Parathyroid adenoma (tissue), 2 donors: ENCODE data around the gene TGFA.

Experiments used
- H2AFZ ChIP-seq: fragments of 300-600 bp; sonication (generic); one replicate; pipeline ENCODE4 v1.7.0; 2017; ENCODE audit warnings: antibody characterized with exemption, mild to moderate bottlenecking
- H3K27ac ChIP-seq: fragments of 300-600 bp; sonication (generic); one replicate; pipeline ENCODE4 v1.7.0; 2017
- H3K27me3 ChIP-seq: fragments of 300-600 bp; sonication (generic); one replicate; pipeline ENCODE4 v1.7.0; 2017; ENCODE audit warnings: low read length; ENCODE audit not compliant: control insufficient read depth, insufficient read depth
- H3K36me3 ChIP-seq: fragments of 300-600 bp; sonication (generic); one replicate; pipeline ENCODE4 v1.7.0; 2017; ENCODE audit warnings: low read length; ENCODE audit not compliant: control insufficient read depth, insufficient read depth
- H3K4me1 ChIP-seq: fragments of 300-600 bp; sonication (generic); one replicate; pipeline ENCODE4 v1.7.0; 2017; ENCODE audit warnings: control low read depth
- H3K4me2 ChIP-seq: fragments of 300-600 bp; sonication (generic); one replicate; pipeline ENCODE4 v1.7.0; 2017; ENCODE audit warnings: low read length
- H3K4me3 ChIP-seq: fragments of 300-600 bp; sonication (generic); one replicate; pipeline ENCODE4 v1.7.0; 2017; ENCODE audit warnings: low read depth, low read length
- H3K79me2 ChIP-seq: fragments of 300-600 bp; sonication (generic); one replicate; pipeline ENCODE4 v1.7.0; 2017; ENCODE audit warnings: control low read depth
- H3K9ac ChIP-seq: fragments of 300-600 bp; sonication (generic); one replicate; pipeline ENCODE4 v1.7.0; 2017; ENCODE audit warnings: mild to moderate bottlenecking
- H3K9me3 ChIP-seq: fragments of 300-600 bp; sonication (generic); one replicate; pipeline ENCODE4 v1.7.0; 2017; ENCODE audit warnings: low read length; ENCODE audit not compliant: control insufficient read depth
- CTCF ChIP-seq: fragments of 300-600 bp; sonication (generic); IDR thresholded peaks from one replicate; pipeline ENCODE4 v1.7.0; 2017; ENCODE audit warnings: antibody characterized with exemption, mild to moderate bottlenecking
- donor health status: primary hyperparathyroidism.

The TGFA gene

DNA sequence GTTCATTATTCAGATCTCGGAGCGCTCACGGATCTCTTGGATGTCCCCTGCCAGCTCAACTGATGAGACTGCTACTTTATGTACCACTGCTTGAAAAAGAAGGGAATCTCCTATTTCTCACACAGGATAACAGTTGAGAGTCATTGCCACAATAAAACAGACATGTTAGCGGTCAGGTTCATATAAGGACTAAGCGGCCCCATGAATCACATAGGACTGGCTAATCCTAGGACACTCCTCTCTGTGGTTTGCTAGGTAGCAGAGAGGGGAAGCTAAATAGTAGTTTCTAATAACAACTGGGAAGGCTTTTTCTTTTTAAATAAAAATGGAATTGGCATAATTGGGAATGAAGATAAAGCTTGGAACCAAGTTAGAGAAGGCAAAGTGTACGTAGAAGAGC lies 15.9 kb upstream of the TGFA start:
- TF ChIP-seq CTCF: no peak
- no peaks in the 10 kb centered on the region for H3K79me2 ChIP-seq
- no peaks in the 10 kb centered on the region for H3K4me1 ChIP-seq
- H3K27ac ChIP-seq: no peak overlapping the region
- no peak overlapping the region for H3K4me3 ChIP-seq
- no peak overlapping the region for H2AFZ ChIP-seq
- H3K9ac ChIP-seq: no peak overlapping the region
- no peaks in the 10 kb centered on the region for H3K36me3 ChIP-seq
- no peaks in the 10 kb centered on the region for H3K27me3 ChIP-seq
- no peak overlapping the region for H3K4me2 ChIP-seq
- no peaks in the 10 kb centered on the region for H3K9me3 ChIP-seq

DNA sequence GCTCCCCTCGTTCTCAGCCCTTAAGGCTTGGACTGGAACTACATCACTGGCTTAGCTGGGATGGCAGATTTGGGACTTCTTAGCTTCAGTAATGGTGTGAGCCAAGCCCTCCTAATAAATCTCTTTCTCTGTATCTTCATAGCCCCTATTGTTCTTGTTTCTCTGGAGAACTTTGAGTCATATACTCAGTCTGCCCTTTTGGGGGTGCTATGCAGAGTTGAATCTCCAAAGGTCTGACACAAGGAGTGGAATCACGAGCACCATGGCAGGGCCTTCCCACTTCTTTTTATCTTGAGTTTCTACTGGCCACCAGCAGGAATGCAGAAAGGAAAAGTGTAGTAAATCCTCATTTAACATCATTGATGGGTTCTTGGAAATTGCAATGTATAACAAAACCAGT lies 13.3 kb upstream of the TGFA start:
- Histone ChIP-seq H3K79me2 (no peaks in the 10 kb centered on the region), H2AFZ (no peak overlapping the region), H3K27me3 (no peaks in the 10 kb centered on the region), H3K9me3 (no peaks in the 10 kb centered on the region), H3K4me1 (no peaks in the 10 kb centered on the region), H3K4me2 (no peak overlapping the region), H3K9ac (no peak overlapping the region), H3K36me3 (no peaks in the 10 kb centered on the region), H3K4me3 (no peak overlapping the region), H3K27ac (no peak overlapping the region)
- TF ChIP-seq CTCF: no peak

DNA sequence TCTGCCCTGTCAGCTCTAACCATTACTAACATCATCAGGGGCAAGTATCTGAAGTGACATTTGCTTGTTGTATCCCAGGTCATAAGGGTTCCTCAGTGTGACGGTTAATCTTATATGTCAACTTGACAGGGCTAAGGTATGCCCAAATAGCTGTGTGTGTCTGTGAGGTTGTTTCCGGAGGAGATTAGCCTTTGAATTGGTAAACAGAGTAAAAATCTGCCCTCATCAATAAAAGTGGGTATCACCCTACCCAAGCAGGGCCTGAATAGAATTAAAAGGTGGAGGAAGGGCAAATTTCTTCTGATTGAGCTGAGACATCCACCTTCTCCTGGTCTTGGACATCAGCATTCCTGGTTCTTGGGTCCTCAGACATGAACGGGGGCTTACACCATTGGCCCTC lies 12.8 kb upstream of the TGFA start:
- Histone ChIP-seq H3K27me3 (no peaks in the 10 kb centered on the region), H3K4me1 (no peaks in the 10 kb centered on the region), H2AFZ (no peak overlapping the region), H3K9ac (no peak overlapping the region), H3K9me3 (no peaks in the 10 kb centered on the region), H3K79me2 (no peaks in the 10 kb centered on the region), H3K4me3 (no peak overlapping the region), H3K36me3 (no peaks in the 10 kb centered on the region), H3K4me2 (no peak overlapping the region), H3K27ac (no peak overlapping the region)
- TF ChIP-seq CTCF: no peak

DNA sequence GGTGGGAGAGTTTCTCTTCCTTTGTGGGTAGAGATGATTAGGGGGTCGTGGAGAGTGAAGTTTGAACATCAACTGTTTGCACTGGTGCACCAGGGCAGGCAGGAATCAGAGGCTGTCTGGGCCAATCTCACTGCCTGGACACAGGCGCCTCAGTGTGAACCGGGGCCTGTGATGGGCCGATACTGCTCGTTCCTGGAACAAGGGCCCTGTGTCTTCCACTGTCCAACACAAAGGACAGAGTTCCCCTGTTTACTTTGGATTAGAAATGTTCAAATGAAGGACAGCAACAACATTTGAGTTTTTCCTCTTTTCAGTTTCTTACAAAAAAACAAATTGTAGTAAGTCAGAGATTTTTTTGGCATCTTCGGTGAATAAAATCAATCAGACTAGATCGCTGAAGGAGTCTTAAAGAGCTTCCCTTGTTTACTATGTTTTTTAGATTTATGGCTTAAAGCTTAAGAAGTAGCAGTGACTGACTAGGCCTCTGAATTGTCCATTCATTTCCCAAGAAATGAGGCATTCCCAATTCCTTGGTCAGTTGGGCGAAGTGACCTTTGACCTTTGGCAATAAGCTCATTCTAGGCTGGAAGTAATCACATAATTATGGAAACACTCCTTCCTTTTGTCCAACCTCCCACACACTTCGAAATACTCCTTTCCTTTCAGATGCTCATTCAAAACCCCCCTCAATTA lies 11.6 kb upstream of the TGFA start:
- Histone ChIP-seq H3K9me3 (no peaks in the 10 kb centered on the region), H3K4me1 (no peaks in the 10 kb centered on the region), H3K9ac (no peak overlapping the region), H3K36me3 (no peaks in the 10 kb centered on the region), H3K4me3 (no peak overlapping the region), H3K4me2 (no peak overlapping the region), H3K27ac (no peak overlapping the region), H3K27me3 (no peaks in the 10 kb centered on the region), H3K79me2 (no peaks in the 10 kb centered on the region), H2AFZ (no peak overlapping the region)
- no peak for TF ChIP-seq CTCF

DNA sequence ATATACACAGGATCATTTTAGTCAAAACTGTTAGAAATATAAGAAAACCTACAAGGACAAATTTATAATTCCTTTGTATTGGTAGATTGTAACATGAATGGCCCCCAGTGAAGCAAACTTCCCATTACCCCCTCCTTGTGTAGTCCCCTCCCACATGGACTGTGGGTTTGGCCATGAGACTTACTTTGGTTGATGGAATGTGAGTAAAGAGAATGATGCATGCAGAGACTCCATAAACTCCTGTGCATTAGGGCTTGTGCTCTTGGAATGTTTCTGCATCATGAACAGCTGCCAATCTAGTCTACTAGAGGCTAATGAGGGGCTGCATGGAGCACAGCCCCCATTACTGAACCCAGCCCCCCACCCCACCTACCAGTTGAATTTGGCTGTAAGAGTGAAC lies 8.3 kb upstream of the TGFA start:
- no peaks in the 10 kb centered on the region for H3K4me1 ChIP-seq
- no peak overlapping the region for H2AFZ ChIP-seq
- H3K79me2 ChIP-seq: no peaks in the 10 kb centered on the region
- H3K27ac ChIP-seq: no peak overlapping the region
- no peak overlapping the region for H3K4me2 ChIP-seq
- H3K4me3 ChIP-seq: no peak overlapping the region
- TF ChIP-seq CTCF: no peak
- no peaks in the 10 kb centered on the region for H3K36me3 ChIP-seq
- no peak overlapping the region for H3K9ac ChIP-seq
- H3K9me3 ChIP-seq: no peaks in the 10 kb centered on the region
- H3K27me3 ChIP-seq: no peaks in the 10 kb centered on the region
